ENCODE results near the gene POLA2. TPM values are rescaled to one million over a fixed set of nuclear protein-coding genes. Genes with fewer than 3 reads are reported as not detected.
A peak's percentile ranks its signal among the peaks of the same experiment; 100 is the strongest.

Gene POLA2
- total RNA-seq, 1 experiment from 2014 or later, result 35.6 TPM

- no peak for TF ChIP-seq USF2 (CRISPR knock-in tag; IDR thresholded peaks at IDR 0.05)
- no peak for TF ChIP-seq NR3C1 (CRISPR knock-in tag; conservative IDR thresholded peaks at IDR 0.05; ENCODE audit: low read depth)
- no peak for TF ChIP-seq SOX15 (CRISPR knock-in tag; IDR thresholded peaks at IDR 0.05)
- no peak for TF ChIP-seq ZNF121 (CRISPR knock-in tag; IDR thresholded peaks at IDR 0.05)
- TF ChIP-seq CDX4 (CRISPR knock-in tag; IDR thresholded peaks at IDR 0.05; ENCODE audit: borderline replicate concordance), result no peak
- TF ChIP-seq IRF2 (CRISPR knock-in tag; IDR thresholded peaks at IDR 0.05; ENCODE audit: borderline replicate concordance, low read depth), result no peak
- no peak for TF ChIP-seq FOXJ3 (CRISPR knock-in tag; IDR thresholded peaks at IDR 0.05; ENCODE audit: borderline replicate concordance)
- no peak for TF ChIP-seq MYBL2 (CRISPR knock-in tag; IDR thresholded peaks at IDR 0.05)
- TF ChIP-seq TP53 (CRISPR knock-in tag; IDR thresholded peaks at IDR 0.05), result no peak
- no peak for TF ChIP-seq ETV6 (CRISPR knock-in tag; IDR thresholded peaks at IDR 0.05)
- no peak for TF ChIP-seq ZNF671 (CRISPR knock-in tag; IDR thresholded peaks at IDR 0.05)
- no peak for TF ChIP-seq NFYB (CRISPR knock-in tag; conservative IDR thresholded peaks at IDR 0.05; ENCODE audit: low read depth)
These were observed 40.7 kb upstream of the POLA2 start (continued) for GRCh38 chr11:65221026-65221425.

GRCh38 chr11:65223011-65223410, 38.8 kb upstream of the POLA2 start:
- H3K4me1 Mint-ChIP-seq, result peaks cover 24% of the 10 kb centered on the region
- H3K4me3 Mint-ChIP-seq, result no peak overlapping the region

More at GRCh38 chr11:65223011-65223410, 38.8 kb upstream of the POLA2 start:
- 0 out of 2 replicates have a peak overlapping the region, but pooled peaks have one; percentile 9 for H3K27ac Mint-ChIP-seq
- DNase-seq (ENCODE audit: low spot score), result no peak
- H3K27me3 Mint-ChIP-seq (ENCODE audit: low read depth), result no peaks in the 10 kb centered on the region; the same call in 1 of the 2 replicates
- H3K9me3 Mint-ChIP-seq, result no peaks in the 10 kb centered on the region
- CTCF ChIA-PET, result interaction anchor here (0.7 to 5.6 kb wide), 7 partner anchors 10 to 92 kb away, joined by 3 to 138 read pairs (median 4); partner anchors contain the start of gene CDC42EP2
- TF ChIP-seq ATF6 (CRISPR knock-in tag; IDR thresholded peaks at IDR 0.05) (no peak), SP1 (CRISPR knock-in tag; conservative IDR thresholded peaks at IDR 0.05) (no peak), CBFB (CRISPR knock-in tag; IDR thresholded peaks at IDR 0.05; ENCODE audit: low read depth) (no peak), E2F1 (CRISPR knock-in tag; IDR thresholded peaks at IDR 0.05) (no peak), AFF4 (CRISPR knock-in tag; IDR thresholded peaks at IDR 0.05; ENCODE audit: borderline replicate concordance) (no peak), MLX (CRISPR knock-in tag; IDR thresholded peaks at IDR 0.05) (no peak)
- H3K36me3 Mint-ChIP-seq, result peaks cover 10% of the 10 kb centered on the region
- POLR2A ChIA-PET, result interaction anchor here (0.6 to 1.5 kb wide), 2 partner anchors 10 to 73 kb away, joined by 3 to 7 read pairs; no protein-coding TSS in a partner anchor
- no peak for ATAC-seq
